ENCODE measurements around the gene TTC21A.

GRCh38 chr3:39063143-39063542 lies 44.3 kb upstream of the TTC21A start:
- no peak for TF ChIP-seq CTCF (IDR thresholded peaks at IDR 0.05; ENCODE audit: insufficient read depth, low read length, poor library complexity, severe bottlenecking)
- no peak for TF ChIP-seq EZH2phosphoT487 (conservative IDR thresholded peaks at IDR 0.05; ENCODE audit: low read length)
